Glomerular visceral epithelial cell (primary cell): ENCODE data around the gene DDX20.

Experiments
- DNase-seq: peaks from one replicate; pipeline ENCODE4 v3.0.0-alpha.2; 2016; ENCODE audit errors: extremely low spot score

The DDX20 gene

DNA sequence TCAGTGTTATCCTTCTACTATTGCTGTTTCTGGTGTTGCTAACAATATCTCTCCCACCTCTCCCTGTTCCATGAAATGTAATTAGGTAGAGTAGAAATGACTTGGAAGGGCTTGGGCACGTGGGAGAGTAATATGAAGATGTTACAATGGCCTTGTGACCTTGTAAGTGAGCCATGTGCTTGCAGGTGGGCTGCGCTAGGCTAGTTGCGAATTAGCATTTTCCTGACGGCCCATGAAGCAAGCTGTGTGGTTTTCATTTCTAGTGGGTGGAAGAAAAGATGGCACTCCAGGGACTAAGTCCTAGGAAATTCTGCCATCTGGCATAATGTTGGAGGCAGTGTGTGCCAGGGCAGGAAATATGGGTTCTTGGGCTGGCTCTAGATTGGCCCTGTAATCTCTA lies 7.8 kb upstream of the DDX20 start:
- DNase-seq: no peak

DNA sequence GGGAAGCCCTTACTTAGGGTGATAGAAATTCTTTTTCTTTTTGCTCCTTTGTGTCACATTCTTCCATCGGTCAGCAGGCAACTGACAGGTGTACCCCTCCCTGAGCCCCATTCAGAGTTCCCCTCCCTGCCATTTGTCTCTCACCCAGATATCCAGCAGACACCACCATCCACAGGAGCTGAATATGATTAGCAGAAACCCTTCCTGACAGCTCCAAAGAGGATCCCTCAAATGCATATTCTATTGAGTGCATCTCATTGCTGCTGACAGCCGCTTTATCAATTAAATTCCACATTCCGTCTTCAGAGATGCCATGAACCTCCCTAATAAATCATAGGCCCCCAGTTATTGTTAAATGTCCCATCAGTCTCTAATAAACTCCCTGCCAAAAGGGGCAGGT lies 6.1 kb upstream of the DDX20 start:
- no peak for DNase-seq

DNA sequence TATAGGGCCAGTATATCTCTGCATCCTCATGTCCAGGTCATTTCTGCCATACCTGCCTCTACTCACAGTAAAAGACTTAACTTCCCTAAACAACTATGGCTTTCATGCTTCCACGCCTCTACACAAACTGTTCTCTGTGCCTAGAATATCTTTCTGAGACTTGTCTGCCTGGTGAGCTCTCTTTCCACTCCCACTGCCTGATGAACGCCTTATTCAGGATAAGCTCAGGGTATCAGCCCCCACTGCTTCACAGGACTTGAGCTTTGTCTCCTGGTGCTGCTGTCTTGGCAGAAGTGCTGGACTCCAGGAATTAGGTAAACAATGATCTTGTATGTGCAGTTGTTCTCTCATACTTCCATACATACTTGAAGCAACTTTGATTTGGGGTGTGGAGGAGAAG lies 4.8 kb upstream of the DDX20 start:
- DNase-seq: no peak

GRCh38 chr1:111751906-111752575 lies 3.7 kb upstream of the DDX20 start:
- no peak for DNase-seq

DNA sequence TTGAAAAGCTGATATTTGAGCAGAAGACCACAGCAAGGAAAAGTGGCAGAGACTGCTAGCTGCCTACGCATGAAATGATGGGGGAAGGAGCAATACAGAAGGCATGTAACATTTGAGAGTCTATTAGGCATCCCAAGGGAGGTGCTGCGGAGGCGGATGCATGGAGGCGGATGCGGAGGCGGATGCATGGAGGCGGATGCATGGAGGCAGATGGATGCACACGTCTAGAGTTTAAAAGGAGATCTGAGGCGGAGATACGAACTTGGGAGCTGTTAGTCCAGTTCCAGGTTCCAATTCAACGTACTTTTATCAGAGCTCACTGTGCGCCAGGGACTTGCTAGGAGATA lies 744 bp upstream of the DDX20 start:
- DNase-seq: peak; percentile 50

DNA sequence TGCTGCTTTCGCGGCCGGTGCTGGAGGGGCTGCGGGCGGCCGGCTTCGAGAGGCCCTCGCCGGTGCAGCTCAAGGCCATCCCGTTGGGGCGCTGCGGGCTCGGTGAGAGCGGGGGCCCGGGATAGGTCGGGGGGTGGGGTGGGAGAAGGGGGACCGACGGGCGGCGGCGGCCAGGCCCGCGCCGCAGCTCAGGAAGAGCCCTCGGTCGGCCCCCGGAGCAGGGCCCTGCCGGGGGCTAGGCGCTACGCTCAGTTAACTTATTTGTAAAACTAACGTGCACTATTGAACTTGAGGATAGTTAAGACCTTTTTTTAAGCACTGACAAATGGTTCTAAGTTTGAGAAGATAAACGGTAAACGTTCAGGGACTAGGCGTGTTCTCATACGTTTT lies 418 bp downstream of the DDX20 start:
- DNase-seq: no peak

- no peak for DNase-seq
Observed at GRCh38 chr1:111758373-111758772, 2.7 kb downstream of the DDX20 start.

DNA sequence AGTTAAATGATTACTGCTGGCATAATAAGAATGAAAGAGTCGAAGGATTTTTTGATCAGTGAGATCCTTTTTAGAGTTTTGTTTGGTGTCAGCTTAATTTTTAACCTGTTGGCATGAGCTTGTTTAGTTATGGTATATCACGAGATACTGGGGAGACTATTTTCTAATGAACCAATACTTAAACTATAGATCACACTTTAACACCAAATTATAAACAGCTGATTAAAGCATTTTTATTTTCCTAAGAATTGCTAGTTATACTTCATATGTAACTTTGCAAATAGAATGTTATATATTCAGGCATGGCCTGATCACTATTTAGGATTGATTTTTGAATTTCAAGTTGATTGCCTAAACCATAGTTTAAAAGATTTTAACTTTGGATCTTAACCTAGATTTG lies 6.0 kb downstream of the DDX20 start:
- DNase-seq: no peak

GRCh38 chr1:111762332-111762731 lies 6.6 kb downstream of the DDX20 start:
- no peak for DNase-seq

GRCh38 chr1:111768023-111768422 lies 12.3 kb downstream of the DDX20 start:
- no peak for DNase-seq

GRCh38 chr1:111768625-111769024 lies 12.9 kb downstream of the DDX20 start:
- DNase-seq: no peak

DNA sequence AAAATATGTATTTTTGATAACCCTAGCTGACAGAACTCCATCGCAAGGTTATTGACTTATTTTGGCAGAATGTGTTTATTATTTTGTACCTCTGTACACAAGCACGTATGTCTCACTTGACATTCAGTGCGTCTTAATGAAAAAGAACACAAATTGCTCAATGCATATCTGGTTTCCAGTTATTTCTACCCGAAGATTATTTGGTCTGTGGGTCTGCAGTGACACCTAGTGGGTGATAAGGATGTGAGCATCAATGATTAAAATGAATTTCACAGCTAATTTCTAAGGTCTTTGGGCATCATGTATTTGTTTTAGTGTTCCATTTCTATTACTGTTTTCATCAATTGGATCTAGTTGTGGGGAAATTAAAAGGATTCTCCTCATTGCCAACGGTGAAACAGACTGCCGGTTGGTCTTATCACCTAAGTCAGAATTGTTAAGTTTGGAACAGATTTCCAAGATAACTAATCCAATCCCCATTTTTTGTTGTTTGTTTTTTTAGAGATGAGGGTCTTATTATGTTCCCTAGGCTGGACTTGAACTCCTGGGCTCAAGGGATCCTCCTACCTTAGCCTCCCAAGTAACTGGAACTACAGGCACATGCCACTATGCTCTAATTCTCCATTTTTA lies 13.9 kb downstream of the DDX20 start:
- peak; percentile 71 for DNase-seq

DNA sequence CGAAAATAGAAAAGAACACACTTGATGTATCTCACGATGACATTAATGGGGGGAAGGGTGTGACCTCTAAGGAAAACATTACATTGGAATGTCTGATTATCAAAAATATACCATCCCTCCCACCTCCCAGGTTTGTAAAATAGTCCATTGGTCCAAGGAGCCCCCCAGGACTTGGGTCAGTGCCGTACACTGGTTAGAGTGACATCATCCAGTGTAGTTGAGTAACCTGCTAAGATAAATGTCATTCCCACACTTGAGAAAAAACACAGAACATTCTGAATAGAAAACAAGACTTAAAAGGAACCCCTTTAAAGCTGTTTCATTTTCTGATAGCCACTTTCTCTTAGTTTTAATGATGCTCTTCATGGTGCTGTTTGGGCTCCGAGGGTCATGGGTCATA lies 15.2 kb downstream of the DDX20 start:
- DNase-seq: no peak

- no peak for DNase-seq
Observed at GRCh38 chr1:111775966-111776365, 20.3 kb downstream of the DDX20 start.

DNA sequence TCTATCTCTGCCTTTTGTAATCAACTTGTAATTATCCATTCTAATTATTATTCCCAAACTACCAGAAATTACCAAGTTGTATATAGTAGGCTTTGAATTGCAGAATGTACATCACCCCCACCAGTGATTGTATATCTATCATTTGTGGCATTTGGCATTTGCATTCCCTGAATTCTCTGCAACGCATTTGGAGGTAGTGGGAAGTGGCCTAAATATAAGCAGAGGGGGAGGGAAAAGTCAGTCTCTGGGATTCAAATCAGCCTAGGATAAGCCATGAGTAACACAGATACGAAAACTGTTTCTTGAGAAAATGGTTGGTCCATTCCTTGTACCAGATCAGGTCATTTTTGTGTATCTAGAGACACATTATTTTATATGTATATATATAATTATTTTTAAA lies 20.7 kb downstream of the DDX20 start:
- DNase-seq: no peak

GRCh38 chr1:111776861-111777260 lies 21.2 kb downstream of the DDX20 start:
- DNase-seq: no peak

DNA sequence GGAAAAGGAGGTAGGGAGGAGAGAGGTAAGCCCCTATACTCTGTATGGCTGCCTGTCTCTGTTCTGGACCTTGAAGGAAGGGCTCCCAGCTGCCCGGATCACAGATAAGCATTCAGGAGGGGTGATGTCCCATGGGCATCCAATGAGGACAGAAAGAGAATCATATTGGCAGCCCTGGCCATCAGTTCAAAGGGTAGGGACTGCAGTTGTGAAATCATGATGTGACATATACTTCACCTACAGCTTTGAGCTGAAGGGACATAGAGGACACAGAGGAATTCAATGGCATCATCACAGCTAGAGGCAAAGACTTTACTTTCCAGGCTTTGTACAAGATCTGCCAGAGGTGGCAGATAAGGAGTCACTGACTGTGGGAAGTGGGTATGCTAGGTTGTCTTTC lies 21.6 kb downstream of the DDX20 start:
- DNase-seq: no peak

DNA sequence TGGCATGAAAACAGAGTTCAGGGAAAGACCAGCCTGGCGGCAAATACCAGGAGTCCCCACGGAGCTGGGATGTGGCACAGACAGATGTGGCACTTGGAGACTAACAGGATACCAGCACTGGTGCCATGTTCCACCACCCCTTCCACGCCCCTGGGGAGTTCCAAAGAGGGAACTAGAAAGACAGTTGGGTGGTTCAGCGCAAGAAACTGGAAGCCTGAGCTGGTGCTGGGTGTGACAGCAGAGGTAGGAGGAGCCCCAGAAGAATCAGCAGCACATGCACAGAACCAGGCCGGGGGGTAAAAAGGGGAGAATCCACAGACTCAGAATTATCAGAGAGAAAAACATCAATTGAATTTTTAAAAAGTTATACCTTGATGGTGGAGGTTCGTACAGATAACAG lies 22.4 kb downstream of the DDX20 start:
- DNase-seq: no peak

GRCh38 chr1:111778541-111779051 lies 22.9 kb downstream of the DDX20 start:
- no peak for DNase-seq

- DNase-seq: no peak
Observed at GRCh38 chr1:111779546-111779945, 23.8 kb downstream of the DDX20 start.

DNA sequence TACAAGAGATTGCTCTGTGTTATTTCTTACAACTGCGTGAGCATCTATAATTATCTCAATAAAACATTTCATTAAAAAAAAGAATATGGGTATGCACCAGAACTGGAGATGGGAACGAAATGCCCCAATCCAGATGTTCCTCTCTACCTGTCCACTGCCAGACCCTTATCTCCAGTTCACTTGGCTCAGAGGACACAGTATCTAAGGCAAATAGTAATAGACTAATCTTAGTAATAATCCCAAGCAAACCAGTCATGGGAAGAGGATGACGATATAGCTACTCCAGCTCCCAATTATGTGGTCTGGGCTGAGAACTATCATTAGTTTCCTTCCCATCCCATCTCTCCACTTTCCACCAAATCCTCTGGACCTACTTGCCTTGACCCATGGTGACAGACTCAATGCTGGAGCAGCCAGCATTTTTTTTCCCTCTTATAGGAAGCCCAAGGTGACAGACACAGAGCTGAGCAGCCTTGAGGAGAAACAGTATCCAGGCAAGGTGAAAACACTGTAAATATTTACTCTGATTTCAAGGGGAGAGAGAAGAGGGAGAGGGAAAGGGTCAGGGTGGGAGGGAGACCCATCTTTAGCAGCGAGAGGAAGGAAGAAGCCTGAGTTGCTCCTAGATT lies 28.7 kb downstream of the DDX20 start:
- no peak for DNase-seq

- no peak for DNase-seq
Observed at GRCh38 chr1:111786669-111787207, 31.0 kb downstream of the DDX20 start.

GRCh38 chr1:111789142-111789541 lies 33.4 kb downstream of the DDX20 start:
- DNase-seq: no peak
